ENCODE results near the gene HTR4. TPM values are rescaled to one million over a fixed set of nuclear protein-coding genes. Genes with fewer than 3 reads are reported as not detected.
A peak's percentile ranks its signal among the peaks of the same experiment; 100 is the strongest.

HTR4 gene
- total RNA-seq, 4 donors from 2014 or later = 17.6 to 21.3 (median 19.9) TPM

GRCh38 chr5:148569948-148570347, 84.4 kb downstream of the HTR4 start:
- in situ Hi-C loops (cut with MboI; ENCODE audit: low pct_ligation_motif_present in 1 of 4, low pct_unique_long_range_greater_than_20kb in 1 of 4, low sequenced_read_pairs in 3 of 4) = no loop called here

GRCh38 chr5:148565148-148565547, 89.2 kb downstream of the HTR4 start:
- in situ Hi-C loops (cut with MboI; ENCODE audit: low pct_ligation_motif_present in 1 of 4, low pct_unique_long_range_greater_than_20kb in 1 of 4, low sequenced_read_pairs in 3 of 4) = no loop called here
- Histone ChIP-seq H3K27ac (no peak overlapping the region), H3K9me3 (no peaks in the 10 kb centered on the region), H3K4me1 (peaks cover 0 to 19% (median 6%) of the 10 kb centered on the region in 4 donors), H3K4me3 (no peak overlapping the region), H3K27me3 (no peaks in the 10 kb centered on the region), H3K36me3 (no peaks in the 10 kb centered on the region)
- intact Hi-C loops (cut with DNase I; ENCODE audit: low total_unique reads) = no loop called here
- TF ChIP-seq POLR2AphosphoS5 (IDR thresholded peaks at IDR 0.05) = no peak
- no peak for TF ChIP-seq EP300 (IDR thresholded peaks at IDR 0.05; ENCODE audit: low read depth)
- no peak for TF ChIP-seq POLR2A (IDR thresholded peaks at IDR 0.05)
- no peak for TF ChIP-seq CTCF (IDR thresholded peaks at IDR 0.05)
- WGBS, 2 donors (ENCODE audit: low coverage in 1 of 2) = 82 to 95% methylated on average over 3 of the region's 3 CpGs
- DNase-seq = no peak

More at GRCh38 chr5:148569948-148570347, 84.4 kb downstream of the HTR4 start:
- no peak overlapping the region for H3K4me3 ChIP-seq
- no peak overlapping the region for H3K27ac ChIP-seq
- DNase-seq = no peak
- H3K36me3 ChIP-seq = no peaks in the 10 kb centered on the region
- intact Hi-C loops (cut with DNase I; ENCODE audit: low total_unique reads) = loop anchor here (2.0 kb wide), 1 partner anchor 155 kb away; no protein-coding TSS in a partner anchor
- no peaks in the 10 kb centered on the region for H3K9me3 ChIP-seq
- peaks cover 0 to 7% (median 0%) of the 10 kb centered on the region in 4 donors for H3K4me1 ChIP-seq
- TF ChIP-seq EP300 (IDR thresholded peaks at IDR 0.05; ENCODE audit: low read depth) (no peak), CTCF (IDR thresholded peaks at IDR 0.05) (no peak), POLR2A (IDR thresholded peaks at IDR 0.05) (no peak), POLR2AphosphoS5 (IDR thresholded peaks at IDR 0.05) (no peak)
- no peaks in the 10 kb centered on the region for H3K27me3 ChIP-seq

GRCh38 chr5:148563021-148563420, 91.3 kb downstream of the HTR4 start:
- H3K36me3 ChIP-seq = no peaks in the 10 kb centered on the region
- H3K4me3 ChIP-seq = no peak overlapping the region
- no peaks in the 10 kb centered on the region for H3K9me3 ChIP-seq
- H3K27me3 ChIP-seq = no peaks in the 10 kb centered on the region
- in situ Hi-C loops (cut with MboI; ENCODE audit: low pct_ligation_motif_present in 1 of 4, low pct_unique_long_range_greater_than_20kb in 1 of 4, low sequenced_read_pairs in 3 of 4) = no loop called here
- H3K4me1 ChIP-seq = peaks cover 0 to 19% (median 8%) of the 10 kb centered on the region in 4 donors
- 73 to 100% methylated on average over 1 of the region's 1 CpG for WGBS, 2 donors (ENCODE audit: low coverage in 1 of 2)
- H3K27ac ChIP-seq = no peak overlapping the region
- intact Hi-C loops (cut with DNase I; ENCODE audit: low total_unique reads) = no loop called here
- no peak for TF ChIP-seq POLR2AphosphoS5 (IDR thresholded peaks at IDR 0.05)
- no peak for TF ChIP-seq CTCF (IDR thresholded peaks at IDR 0.05)
- TF ChIP-seq EP300 (IDR thresholded peaks at IDR 0.05; ENCODE audit: low read depth) = no peak
- no peak for TF ChIP-seq POLR2A (IDR thresholded peaks at IDR 0.05)
- DNase-seq = no peak

- Histone ChIP-seq H3K4me3 (no peak overlapping the region), H3K36me3 (no peaks in the 10 kb centered on the region), H3K4me1 (peaks cover 0 to 19% (median 8%) of the 10 kb centered on the region in 4 donors), H3K27me3 (no peaks in the 10 kb centered on the region), H3K27ac (peak overlapping the region; percentile 14 to 48 (median 35)), H3K9me3 (no peaks in the 10 kb centered on the region)
- in situ Hi-C loops (cut with MboI; ENCODE audit: low pct_ligation_motif_present in 1 of 4, low pct_unique_long_range_greater_than_20kb in 1 of 4, low sequenced_read_pairs in 3 of 4) = no loop called here
- peak; percentile 28 to 65 (median 45) for TF ChIP-seq POLR2AphosphoS5 (IDR thresholded peaks at IDR 0.05)
- no peak for TF ChIP-seq POLR2A (IDR thresholded peaks at IDR 0.05)
- TF ChIP-seq EP300 (IDR thresholded peaks at IDR 0.05; ENCODE audit: low read depth) = no peak
- TF ChIP-seq CTCF (IDR thresholded peaks at IDR 0.05) = no peak
- intact Hi-C loops (cut with DNase I; ENCODE audit: low total_unique reads) = no loop called here
- DNase-seq = peak; percentile 18
- 19% methylated on average over 3 of the region's 3 CpGs; no CpG with 5 or more reads in 1 of the 2 donors for WGBS, 2 donors (ENCODE audit: low coverage in 1 of 2)
Measured at GRCh38 chr5:148561801-148562311, 92.5 kb downstream of the HTR4 start.
